ENCODE data around the gene PARD3. TPM values are rescaled to one million over a fixed set of nuclear protein-coding genes. Genes with fewer than 3 reads are reported as not detected.

Gene PARD3
- polyA plus RNA-seq, 2 of the 4 experiments (the other 2 are of a cell fraction): 110 to 200 TPM

DNA sequence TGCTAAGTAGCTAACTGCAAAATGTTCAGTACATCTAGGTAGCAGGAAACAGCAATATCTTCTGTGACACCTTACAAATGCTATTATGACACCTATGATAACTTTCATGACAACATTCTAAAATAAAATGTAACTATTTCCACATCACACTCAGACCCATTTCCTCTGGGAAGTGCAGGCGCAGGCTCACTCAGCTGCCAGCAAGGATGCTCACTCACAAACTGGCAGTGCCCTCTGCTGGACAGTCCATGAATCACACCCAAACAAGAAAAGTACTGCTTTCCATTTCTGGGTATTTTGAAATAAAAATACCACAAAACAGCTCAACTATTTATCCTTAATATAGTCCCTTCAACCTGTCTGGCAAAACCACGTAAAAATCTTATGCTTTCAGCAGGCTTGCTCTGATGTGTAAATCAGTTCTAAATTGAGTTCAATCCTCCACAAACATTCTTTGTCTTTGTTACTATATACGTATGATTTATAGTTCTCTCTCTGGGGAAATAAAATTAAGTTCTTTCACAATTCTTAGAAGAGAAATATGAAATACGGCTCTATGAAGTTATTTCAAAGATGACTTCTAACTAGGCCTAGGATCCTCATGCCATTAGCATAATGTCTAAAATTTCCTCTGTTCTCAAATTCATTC lies 176.6 kb downstream of the PARD3 start:
- FAIRE-seq (peak; percentile 99), DNase-seq (ENCODE audit: low read depth in 1 of 2, low spot score in 1 of 2) (peak; percentile 41 to 90), ATAC-seq (peak; percentile 73 to 81)
- H3K4me1 ChIP-seq: peaks cover 47% of the 10 kb centered on the region
- WGBS (ENCODE audit: missing lambda C conversion rate): 21% methylated on average over 4 of the region's 4 CpGs
- H3K4me3 ChIP-seq: no peak overlapping the region
- H3K9me3 ChIP-seq: no peaks in the 10 kb centered on the region
- peak overlapping the region; percentile 59 for H3K4me2 ChIP-seq
- peak; percentile 97 for TF ChIP-seq RAD21 (conservative IDR thresholded peaks at IDR 0.05 in 1 of 2, IDR thresholded peaks at IDR 0.05 in 1 of 2)
- peak; percentile 92 for TF ChIP-seq SMC3 (IDR thresholded peaks at IDR 0.05)
- no peak for TF ChIP-seq MAFK (IDR thresholded peaks at IDR 0.05; ENCODE audit: partially characterized antibody)
- no peak for TF ChIP-seq HOXA7 (CRISPR knock-in tag; IDR thresholded peaks at IDR 0.05)
- TF ChIP-seq HOXB13 (CRISPR knock-in tag; IDR thresholded peaks at IDR 0.05; ENCODE audit: low read depth): no peak
- TF ChIP-seq, protein P1, sequence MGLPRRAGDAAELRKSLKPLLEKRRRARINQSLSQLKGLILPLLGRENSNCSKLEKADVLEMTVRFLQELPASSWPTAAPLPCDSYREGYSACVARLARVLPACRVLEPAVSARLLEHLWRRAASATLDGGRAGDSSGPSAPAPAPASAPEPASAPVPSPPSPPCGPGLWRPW (IDR thresholded peaks at IDR 0.05): no peak
- TF ChIP-seq EP300 (IDR thresholded peaks at IDR 0.05): no peak
- TF ChIP-seq, protein P2, sequence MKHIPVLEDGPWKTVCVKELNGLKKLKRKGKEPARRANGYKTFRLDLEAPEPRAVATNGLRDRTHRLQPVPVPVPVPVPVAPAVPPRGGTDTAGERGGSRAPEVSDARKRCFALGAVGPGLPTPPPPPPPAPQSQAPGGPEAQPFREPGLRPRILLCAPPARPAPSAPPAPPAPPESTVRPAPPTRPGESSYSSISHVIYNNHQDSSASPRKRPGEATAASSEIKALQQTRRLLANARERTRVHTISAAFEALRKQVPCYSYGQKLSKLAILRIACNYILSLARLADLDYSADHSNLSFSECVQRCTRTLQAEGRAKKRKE (CRISPR knock-in tag; IDR thresholded peaks at IDR 0.05; ENCODE audit: low read depth): no peak
- no peak for TF ChIP-seq FOXS1 (CRISPR knock-in tag; IDR thresholded peaks at IDR 0.05)
- TF ChIP-seq, protein P3, sequence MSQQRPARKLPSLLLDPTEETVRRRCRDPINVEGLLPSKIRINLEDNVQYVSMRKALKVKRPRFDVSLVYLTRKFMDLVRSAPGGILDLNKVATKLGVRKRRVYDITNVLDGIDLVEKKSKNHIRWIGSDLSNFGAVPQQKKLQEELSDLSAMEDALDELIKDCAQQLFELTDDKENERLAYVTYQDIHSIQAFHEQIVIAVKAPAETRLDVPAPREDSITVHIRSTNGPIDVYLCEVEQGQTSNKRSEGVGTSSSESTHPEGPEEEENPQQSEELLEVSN (IDR thresholded peaks at IDR 0.05; ENCODE audit: borderline replicate concordance, low read depth): no peak
- no peak for TF ChIP-seq RCOR1 (IDR thresholded peaks at IDR 0.05; ENCODE audit: low read depth, low read length)
- no peak for TF ChIP-seq KDM1A (IDR thresholded peaks at IDR 0.05; ENCODE audit: low read depth)
- no peak for TF ChIP-seq POLR2A (IDR thresholded peaks at IDR 0.05; ENCODE audit: low read length)
- TF ChIP-seq RARB (CRISPR knock-in tag; IDR thresholded peaks at IDR 0.05): no peak
- TF ChIP-seq, protein P4, sequence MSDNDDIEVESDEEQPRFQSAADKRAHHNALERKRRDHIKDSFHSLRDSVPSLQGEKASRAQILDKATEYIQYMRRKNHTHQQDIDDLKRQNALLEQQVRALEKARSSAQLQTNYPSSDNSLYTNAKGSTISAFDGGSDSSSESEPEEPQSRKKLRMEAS (IDR thresholded peaks at IDR 0.05): no peak; the same call in 1 of the 2 replicates
- peak in 1 of 2 experiments; percentile 69; a peak in 3 of 4 replicates for TF ChIP-seq CEBPB (IDR thresholded peaks at IDR 0.05)
- TF ChIP-seq NR3C1 (IDR thresholded peaks at IDR 0.05): no peak
- TF ChIP-seq ZSCAN20 (CRISPR knock-in tag; IDR thresholded peaks at IDR 0.05): no peak
- TF ChIP-seq, protein P5, sequence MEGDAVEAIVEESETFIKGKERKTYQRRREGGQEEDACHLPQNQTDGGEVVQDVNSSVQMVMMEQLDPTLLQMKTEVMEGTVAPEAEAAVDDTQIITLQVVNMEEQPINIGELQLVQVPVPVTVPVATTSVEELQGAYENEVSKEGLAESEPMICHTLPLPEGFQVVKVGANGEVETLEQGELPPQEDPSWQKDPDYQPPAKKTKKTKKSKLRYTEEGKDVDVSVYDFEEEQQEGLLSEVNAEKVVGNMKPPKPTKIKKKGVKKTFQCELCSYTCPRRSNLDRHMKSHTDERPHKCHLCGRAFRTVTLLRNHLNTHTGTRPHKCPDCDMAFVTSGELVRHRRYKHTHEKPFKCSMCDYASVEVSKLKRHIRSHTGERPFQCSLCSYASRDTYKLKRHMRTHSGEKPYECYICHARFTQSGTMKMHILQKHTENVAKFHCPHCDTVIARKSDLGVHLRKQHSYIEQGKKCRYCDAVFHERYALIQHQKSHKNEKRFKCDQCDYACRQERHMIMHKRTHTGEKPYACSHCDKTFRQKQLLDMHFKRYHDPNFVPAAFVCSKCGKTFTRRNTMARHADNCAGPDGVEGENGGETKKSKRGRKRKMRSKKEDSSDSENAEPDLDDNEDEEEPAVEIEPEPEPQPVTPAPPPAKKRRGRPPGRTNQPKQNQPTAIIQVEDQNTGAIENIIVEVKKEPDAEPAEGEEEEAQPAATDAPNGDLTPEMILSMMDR (IDR thresholded peaks at IDR 0.05): peak; percentile 95
- TF ChIP-seq RFX5 (IDR thresholded peaks at IDR 0.05): no peak
- POLR2A ChIA-PET: interaction anchor here (1.0 to 1.3 kb wide), 3 partner anchors 110 to 1305 kb away, joined by 3 to 7 read pairs (median 6); no protein-coding TSS in a partner anchor
- CTCF ChIA-PET: interaction anchor here (0.6 to 6.8 kb wide), 104 partner anchors 8 to 1478 kb away, joined by 3 to 84 read pairs (median 5); partner anchors contain the start of gene NRP1
- peak overlapping the region; percentile 79 to 86 for H3K27ac ChIP-seq

DNA sequence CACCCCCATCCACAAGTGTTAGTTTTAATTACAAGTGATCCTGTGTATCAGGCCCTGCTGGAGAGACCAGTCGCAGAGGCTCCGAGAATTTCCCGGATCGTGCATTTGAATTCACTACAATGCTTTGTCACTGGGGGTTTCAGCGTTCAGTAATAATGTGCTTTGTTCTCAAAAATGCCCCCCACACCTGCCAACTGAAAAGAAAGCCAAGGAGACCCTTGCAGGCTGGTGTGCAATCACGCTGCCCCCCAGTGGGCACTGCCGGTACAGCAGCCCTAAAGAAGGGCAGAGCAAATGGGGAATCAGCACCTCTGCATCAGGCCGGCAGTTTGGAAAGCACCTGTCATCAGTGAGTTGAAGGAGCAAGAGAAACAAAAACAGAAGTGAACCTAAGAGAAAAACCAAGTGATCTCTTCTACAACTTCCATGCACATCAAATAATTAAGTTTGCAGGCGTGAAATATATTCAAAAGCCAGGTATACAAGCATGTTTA lies 177.6 kb downstream of the PARD3 start:
- peak; percentile 72 to 77; a peak in 5 of 6 replicates for ATAC-seq
- peak; percentile 23 for FAIRE-seq
- no peaks in the 10 kb centered on the region for H3K9me3 ChIP-seq
- no peak overlapping the region for H3K4me3 ChIP-seq
- peaks cover 47% of the 10 kb centered on the region for H3K4me1 ChIP-seq
- POLR2A ChIA-PET: no interaction called here
- peak overlapping the region; percentile 79 to 86 for H3K27ac ChIP-seq
- WGBS (ENCODE audit: missing lambda C conversion rate): 18% methylated on average over 9 of the region's 9 CpGs
- peak; percentile 22 to 67 for DNase-seq (ENCODE audit: low read depth in 1 of 2, low spot score in 1 of 2)
- peak overlapping the region; percentile 59 for H3K4me2 ChIP-seq
- CTCF ChIA-PET: interaction anchor here (0.7 to 6.8 kb wide), 60 partner anchors 11 to 1455 kb away, joined by 3 to 84 read pairs (median 5); partner anchors contain the start of gene NRP1
- TF ChIP-seq, protein P5 (IDR thresholded peaks at IDR 0.05): peak; percentile 97
- TF ChIP-seq FOSB (CRISPR knock-in tag; IDR thresholded peaks at IDR 0.05) (no peak), JUN (IDR thresholded peaks at IDR 0.05) (no peak), RAD21 (conservative IDR thresholded peaks at IDR 0.05 in 1 of 2, IDR thresholded peaks at IDR 0.05 in 1 of 2) (peak; percentile 97 to 98), NPAS2 (CRISPR knock-in tag; IDR thresholded peaks at IDR 0.05; ENCODE audit: borderline replicate concordance) (no peak), EHMT2 (IDR thresholded peaks at IDR 0.05; ENCODE audit: low read depth) (no peak), PHF8 (IDR thresholded peaks at IDR 0.05; ENCODE audit: borderline replicate concordance, low read depth) (no peak), EP300 (IDR thresholded peaks at IDR 0.05) (no peak), RARB (CRISPR knock-in tag; IDR thresholded peaks at IDR 0.05) (no peak), ZSCAN20 (CRISPR knock-in tag; IDR thresholded peaks at IDR 0.05) (no peak)
- TF ChIP-seq, protein P6, sequence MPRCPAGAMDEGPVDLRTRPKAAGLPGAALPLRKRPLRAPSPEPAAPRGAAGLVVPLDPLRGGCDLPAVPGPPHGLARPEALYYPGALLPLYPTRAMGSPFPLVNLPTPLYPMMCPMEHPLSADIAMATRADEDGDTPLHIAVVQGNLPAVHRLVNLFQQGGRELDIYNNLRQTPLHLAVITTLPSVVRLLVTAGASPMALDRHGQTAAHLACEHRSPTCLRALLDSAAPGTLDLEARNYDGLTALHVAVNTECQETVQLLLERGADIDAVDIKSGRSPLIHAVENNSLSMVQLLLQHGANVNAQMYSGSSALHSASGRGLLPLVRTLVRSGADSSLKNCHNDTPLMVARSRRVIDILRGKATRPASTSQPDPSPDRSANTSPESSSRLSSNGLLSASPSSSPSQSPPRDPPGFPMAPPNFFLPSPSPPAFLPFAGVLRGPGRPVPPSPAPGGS (IDR thresholded peaks at IDR 0.05): no peak

Data from A549 (cell line).